Uterus (tissue), 4 donors: Measurements from ENCODE around the gene CALML6. TPM values are rescaled to one million over a fixed set of nuclear protein-coding genes. Genes with fewer than 3 reads are reported as not detected.
A peak's percentile ranks its signal among the peaks of the same experiment; 100 is the strongest.

Experiments used
- DNase-seq, 2 donors: peaks; one replicate each; pipeline ENCODE4 v3.0.0-alpha.2; 2019 to 2020
- H3K27ac ChIP-seq, 2 donors: fragments of 200-600 bp; sonication (generic); 1 replicate in 1 of 2; 2 replicates in 1 of 2; pipeline ENCODE4 v1.5.1; 2016 to 2018
- H3K27me3 ChIP-seq, 2 donors: fragments of 200-600 bp; sonication (generic); one replicate each; pipeline ENCODE4 v1.5.1; 2018 to 2019; ENCODE audit warnings: control low read depth in 1 of 2
- H3K36me3 ChIP-seq, 2 donors: fragments of 200-600 bp; sonication (generic); one replicate each; pipeline ENCODE4 v1.5.1; 2019; ENCODE audit warnings: control low read depth in 1 of 2
- H3K4me1 ChIP-seq, 2 donors: fragments of 200-600 bp; sonication (generic); one replicate each; pipeline ENCODE4 v1.5.1; 2018 to 2019; ENCODE audit warnings: control low read depth in 1 of 2
- H3K4me3 ChIP-seq, 2 donors: fragments of 200-600 bp; sonication (generic); 1 replicate in 1 of 2; 2 replicates in 1 of 2; pipeline ENCODE4 v1.5.1; 2018 to 2019; ENCODE audit warnings: mild to moderate bottlenecking in 1 of 2
- H3K9me3 ChIP-seq, 2 donors: fragments of 200-600 bp; sonication (generic); one replicate each; pipeline ENCODE4 v1.5.1; 2019; ENCODE audit warnings: control low read depth in 1 of 2
- POLR2A ChIP-seq, 2 donors: fragments of 450-650 bp; IDR thresholded peaks; one replicate each; pipeline ENCODE4 v1.6.1; 2016; ENCODE audit warnings: antibody characterized with exemption in 2 of 2, mild to moderate bottlenecking in 1 of 2, moderate library complexity in 1 of 2
- intact Hi-C: fragments of 100-400 bp; cut with DNase I; formaldehyde crosslinking; loops from one replicate; pipeline ENCODE4 v1.15.1; 2023; ENCODE audit warnings: low total_unique reads
- total RNA-seq, 4 donors: library from RNA; depleted of rRNA in 3 of 4; stranded (reverse); fragments of >200 nt in 3 of 4; gene quantifications; one replicate each; pipeline versions ENCODE4 v1.1.0 to v1.2.4, GENCODE V29; 2014 to 2023
- TF ChIP-seq, protein P1 (sequence below), 4 experiments: fragments of 200-600 bp in 2 of 4; fragments of 450-650 bp in 2 of 4; sonication (generic) in 2 of 4; IDR thresholded peaks; one replicate each; pipeline ENCODE4 v1.5.1; 2016 to 2019; ENCODE audit warnings: antibody characterized with exemption in 4 of 4, mild to moderate bottlenecking in 2 of 4, moderate library complexity in 1 of 4
- donor health status: DM: yes; HTN: yes; CAD: no.

Gene CALML6
- total RNA-seq, 4 donors from 2014 or later, result 0.58 TPM; not detected in 3

- no peak for DNase-seq
Observed at GRCh38 chr1:1958071-1958541, 43.0 kb downstream of the CALML6 start.

DNA sequence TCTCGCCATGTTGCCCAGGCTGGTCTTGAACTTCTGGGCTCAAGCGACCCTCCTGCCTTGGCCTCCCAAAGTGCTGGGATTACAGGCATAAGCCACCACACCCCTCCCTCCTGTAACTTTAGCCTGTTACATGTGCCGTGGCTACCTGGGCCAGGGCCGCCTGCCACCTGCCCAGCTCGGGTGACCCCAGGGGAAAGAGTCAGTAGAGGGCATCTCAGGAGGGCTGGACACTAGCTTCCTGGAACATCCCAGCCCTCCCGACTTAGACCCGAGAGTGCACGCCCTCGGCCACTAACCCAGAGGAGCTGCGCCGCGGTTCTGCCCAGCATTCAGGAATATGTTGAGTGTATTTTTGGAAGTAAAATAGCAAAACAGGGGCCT is 44.4 kb downstream of the CALML6 start:
- DNase-seq, result no peak
- intact Hi-C loops, result no loop called here
- no peak for TF ChIP-seq POLR2A (IDR thresholded peaks at IDR 0.05)
- TF ChIP-seq, protein P1, sequence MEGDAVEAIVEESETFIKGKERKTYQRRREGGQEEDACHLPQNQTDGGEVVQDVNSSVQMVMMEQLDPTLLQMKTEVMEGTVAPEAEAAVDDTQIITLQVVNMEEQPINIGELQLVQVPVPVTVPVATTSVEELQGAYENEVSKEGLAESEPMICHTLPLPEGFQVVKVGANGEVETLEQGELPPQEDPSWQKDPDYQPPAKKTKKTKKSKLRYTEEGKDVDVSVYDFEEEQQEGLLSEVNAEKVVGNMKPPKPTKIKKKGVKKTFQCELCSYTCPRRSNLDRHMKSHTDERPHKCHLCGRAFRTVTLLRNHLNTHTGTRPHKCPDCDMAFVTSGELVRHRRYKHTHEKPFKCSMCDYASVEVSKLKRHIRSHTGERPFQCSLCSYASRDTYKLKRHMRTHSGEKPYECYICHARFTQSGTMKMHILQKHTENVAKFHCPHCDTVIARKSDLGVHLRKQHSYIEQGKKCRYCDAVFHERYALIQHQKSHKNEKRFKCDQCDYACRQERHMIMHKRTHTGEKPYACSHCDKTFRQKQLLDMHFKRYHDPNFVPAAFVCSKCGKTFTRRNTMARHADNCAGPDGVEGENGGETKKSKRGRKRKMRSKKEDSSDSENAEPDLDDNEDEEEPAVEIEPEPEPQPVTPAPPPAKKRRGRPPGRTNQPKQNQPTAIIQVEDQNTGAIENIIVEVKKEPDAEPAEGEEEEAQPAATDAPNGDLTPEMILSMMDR (IDR thresholded peaks at IDR 0.05), result no peak
- H3K9me3 ChIP-seq, result no peaks in the 10 kb centered on the region
- H3K4me1 ChIP-seq, result no peaks in the 10 kb centered on the region
- H3K27me3 ChIP-seq, result no peaks in the 10 kb centered on the region
- H3K36me3 ChIP-seq, result no peaks in the 10 kb centered on the region
- H3K4me3 ChIP-seq, result no peak overlapping the region
- H3K27ac ChIP-seq, result no peak overlapping the region

More at GRCh38 chr1:1958071-1958541, 43.0 kb downstream of the CALML6 start:
- Histone ChIP-seq H3K36me3 (no peaks in the 10 kb centered on the region), H3K27me3 (no peaks in the 10 kb centered on the region), H3K4me1 (no peaks in the 10 kb centered on the region), H3K27ac (no peak overlapping the region), H3K4me3 (no peak overlapping the region), H3K9me3 (no peaks in the 10 kb centered on the region)
- TF ChIP-seq, protein P1 (IDR thresholded peaks at IDR 0.05), result no peak
- TF ChIP-seq POLR2A (IDR thresholded peaks at IDR 0.05), result no peak
- intact Hi-C loops, result no loop called here

DNA sequence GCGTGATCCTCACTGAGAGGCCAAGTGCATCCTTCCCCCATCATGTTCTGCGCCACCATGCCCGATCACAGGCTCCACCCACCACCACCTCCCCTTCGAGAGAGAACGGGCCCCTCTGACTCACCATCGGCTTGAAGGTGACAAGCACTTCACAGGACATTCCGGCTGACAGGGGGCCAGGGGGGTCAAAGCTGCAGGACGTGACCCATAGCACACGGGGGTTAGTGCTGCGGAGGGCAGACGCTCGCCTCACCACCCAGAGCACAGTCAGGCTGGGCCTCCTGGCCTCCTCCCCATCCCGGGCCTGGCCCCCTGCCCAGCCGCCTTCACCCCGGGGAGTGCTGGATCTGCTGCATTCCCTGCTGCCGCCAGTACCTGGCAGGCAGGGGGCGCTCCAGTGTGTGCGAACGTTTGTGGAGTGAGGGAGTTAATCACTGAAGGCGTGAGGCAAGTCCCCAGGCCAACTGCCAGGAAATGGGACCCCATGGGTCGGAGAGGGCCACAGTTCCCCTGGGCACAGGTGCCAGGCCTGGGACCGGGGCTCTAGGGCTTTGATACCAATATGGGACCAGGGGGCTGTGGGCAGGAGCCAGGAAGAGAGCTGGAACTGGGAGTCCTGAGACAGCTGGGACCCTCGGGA is 44.9 kb downstream of the CALML6 start:
- H3K27ac ChIP-seq, result no peak overlapping the region
- no peak overlapping the region for H3K4me3 ChIP-seq
- H3K27me3 ChIP-seq, result no peaks in the 10 kb centered on the region
- no peaks in the 10 kb centered on the region for H3K9me3 ChIP-seq
- peak; percentile 44 to 73 for DNase-seq
- TF ChIP-seq, protein P1 (IDR thresholded peaks at IDR 0.05), result peak; percentile 40 to 72 (median 54)
- no peak for TF ChIP-seq POLR2A (IDR thresholded peaks at IDR 0.05)
- no peaks in the 10 kb centered on the region for H3K4me1 ChIP-seq
- intact Hi-C loops, result no loop called here
- no peaks in the 10 kb centered on the region for H3K36me3 ChIP-seq

- no peaks in the 10 kb centered on the region for H3K36me3 ChIP-seq
- H3K4me3 ChIP-seq, result no peak overlapping the region
- no peak for DNase-seq
- H3K27me3 ChIP-seq, result no peaks in the 10 kb centered on the region
- no peaks in the 10 kb centered on the region for H3K4me1 ChIP-seq
- TF ChIP-seq, protein P1 (IDR thresholded peaks at IDR 0.05), result no peak
- no peak for TF ChIP-seq POLR2A (IDR thresholded peaks at IDR 0.05)
- intact Hi-C loops, result no loop called here
- H3K27ac ChIP-seq, result no peak overlapping the region
- H3K9me3 ChIP-seq, result no peaks in the 10 kb centered on the region
Observed at GRCh38 chr1:1960480-1961196, 45.6 kb downstream of the CALML6 start.

DNA sequence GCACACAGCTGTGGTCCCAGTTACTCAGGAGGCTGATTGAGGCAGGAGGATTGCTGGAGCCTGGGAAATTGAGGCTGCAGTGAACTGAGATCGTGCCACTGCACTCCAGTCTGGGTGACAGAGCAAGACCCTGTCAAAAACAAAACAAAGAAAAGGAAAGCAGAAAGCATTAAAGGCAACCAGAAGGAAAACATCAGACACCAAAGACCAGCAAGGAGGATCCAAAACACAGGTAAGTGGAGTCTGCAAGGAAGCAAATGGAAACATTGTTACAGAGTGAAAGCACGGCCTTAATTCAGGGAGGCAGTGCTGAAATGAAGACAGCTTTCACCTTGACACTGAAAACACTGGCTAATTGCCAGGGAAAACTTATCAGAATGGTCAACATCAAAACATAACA is 47.7 kb downstream of the CALML6 start:
- Histone ChIP-seq H3K27me3 (no peaks in the 10 kb centered on the region), H3K36me3 (no peaks in the 10 kb centered on the region), H3K27ac (no peak overlapping the region), H3K9me3 (no peaks in the 10 kb centered on the region), H3K4me3 (no peak overlapping the region), H3K4me1 (no peaks in the 10 kb centered on the region)
- DNase-seq, result no peak
- intact Hi-C loops, result no loop called here
- no peak for TF ChIP-seq POLR2A (IDR thresholded peaks at IDR 0.05)
- TF ChIP-seq, protein P1 (IDR thresholded peaks at IDR 0.05), result no peak
